Measurements from ENCODE around the gene RAB3IP. TPM values are rescaled to one million over a fixed set of nuclear protein-coding genes. Genes with fewer than 3 reads are reported as not detected.

Gene RAB3IP
- total and polyA plus RNA-seq, 10 of the 15 experiments (the other 5 are each of a cell fraction or from before 2014, with no cell fraction given) = 18.8 to 53.6 (median 28.7) TPM

- Histone ChIP-seq H3K9me3 (replicated peaks; ENCODE audit: control insufficient read depth, insufficient read depth, low read length) (no peaks in the 10 kb centered on the region), H3K27me3 (replicated peaks in 1 of 2; ENCODE audit: control insufficient read depth in 2 of 2, insufficient read depth in 2 of 2, low read length in 1 of 2) (no peaks in the 10 kb centered on the region), H3K4me1 (ENCODE audit: control insufficient read depth, insufficient read depth, low read length) (no peaks in the 10 kb centered on the region), H4K20me1 (ENCODE audit: control insufficient read depth, insufficient read depth) (no peaks in the 10 kb centered on the region), H3K4me3 (no peak overlapping the region), H3K79me2 (ENCODE audit: control insufficient read depth, insufficient read depth, low read length) (no peaks in the 10 kb centered on the region), H2AFZ (ENCODE audit: control insufficient read depth, low read depth, low read length) (no peak overlapping the region), H3K9ac (ENCODE audit: control insufficient read depth, insufficient read depth, low read length) (no peak overlapping the region), H3K27ac (ENCODE audit: control insufficient read depth, insufficient read depth) (no peak overlapping the region), H3K36me3 (ENCODE audit: control insufficient read depth in 2 of 2, insufficient read depth in 2 of 2, low read length in 1 of 2) (no peaks in the 10 kb centered on the region), H3K4me2 (ENCODE audit: control insufficient read depth, insufficient read depth) (no peak overlapping the region)
- 81% methylated on average over 3 of the region's 3 CpGs for WGBS (ENCODE audit: insufficient coverage, insufficient replicate concordance, low lambda C conversion rate, missing lambda C conversion rate)
- TF ChIP-seq MYC (IDR thresholded peaks at IDR 0.05; ENCODE audit: insufficient read depth, insufficient read length, insufficient replicate concordance, low read length, severe bottlenecking) = no peak
- TF ChIP-seq SP1 (IDR thresholded peaks at IDR 0.05; ENCODE audit: low read depth, low read length) = no peak
- no peak for TF ChIP-seq IKZF1 (conservative IDR thresholded peaks at IDR 0.05)
- TF ChIP-seq YBX1 (IDR thresholded peaks at IDR 0.05) = no peak
- no peak for TF ChIP-seq CHD4 (IDR thresholded peaks at IDR 0.05)
- no peak for TF ChIP-seq BCL3 (IDR thresholded peaks at IDR 0.05; ENCODE audit: borderline replicate concordance, insufficient read depth, low read depth, low read length, poor library complexity, severe bottlenecking)
- no peak for TF ChIP-seq SUPT20H (IDR thresholded peaks at IDR 0.05; ENCODE audit: borderline replicate concordance, control insufficient read depth, low read depth, low read length)
- TF ChIP-seq MAX (IDR thresholded peaks at IDR 0.05; ENCODE audit: low read depth, low read length) = no peak
- no peak for TF ChIP-seq IRF3 (IDR thresholded peaks at IDR 0.05)
- TF ChIP-seq FOS (IDR thresholded peaks at IDR 0.05; ENCODE audit: borderline replicate concordance, extremely low read depth, insufficient read length) = no peak
- no peak for TF ChIP-seq ZNF687 (IDR thresholded peaks at IDR 0.05)
- TF ChIP-seq MEF2B (IDR thresholded peaks at IDR 0.05; ENCODE audit: partially characterized antibody, poor library complexity, severe bottlenecking) = no peak
- TF ChIP-seq BCL11A (IDR thresholded peaks at IDR 0.05; ENCODE audit: low read depth, low read length) = no peak
- no peak for TF ChIP-seq NFYB (IDR thresholded peaks at IDR 0.05; ENCODE audit: insufficient read depth, low read depth, low read length)
- TF ChIP-seq CEBPB (IDR thresholded peaks at IDR 0.05; ENCODE audit: borderline replicate concordance in 1 of 2, low read depth in 2 of 2, low read length in 2 of 2) = no peak
- TF ChIP-seq STAT1 (conservative IDR thresholded peaks at IDR 0.05) = no peak
- no peak for TF ChIP-seq SIX5 (IDR thresholded peaks at IDR 0.05; ENCODE audit: low read depth, low read length, severe bottlenecking)
- intact Hi-C loops (cut with micrococcal nuclease; ENCODE audit: unreplicated experiment) = no loop called here
- FAIRE-seq (no peak), DNase-seq (ENCODE audit: low read depth, low spot score) (no peak), ATAC-seq (no peak)
- CTCF ChIA-PET = interaction anchor here (0.6 kb wide), 1 partner anchor 136 kb away, joined by 3 read pairs; no protein-coding TSS in a partner anchor
- POLR2A ChIA-PET = no interaction called here
- SMC1A ChIA-PET (ENCODE audit: uncharacterized antibody, unreplicated experiment) = interaction anchor here (0.6 kb wide), 1 partner anchor 70 kb away, joined by 3 read pairs; no protein-coding TSS in a partner anchor
- RAD21 ChIA-PET (ENCODE audit: unreplicated experiment) = no interaction called here
- in situ Hi-C loops (cut with MboI) = no loop called here
- BruUV-seq (replicated peaks) = no TSS peak
These were observed 83.7 kb downstream of the RAB3IP start for GRCh38 chr12:69822201-69822860.
